Measurements from ENCODE around the gene GPR152.

DNA sequence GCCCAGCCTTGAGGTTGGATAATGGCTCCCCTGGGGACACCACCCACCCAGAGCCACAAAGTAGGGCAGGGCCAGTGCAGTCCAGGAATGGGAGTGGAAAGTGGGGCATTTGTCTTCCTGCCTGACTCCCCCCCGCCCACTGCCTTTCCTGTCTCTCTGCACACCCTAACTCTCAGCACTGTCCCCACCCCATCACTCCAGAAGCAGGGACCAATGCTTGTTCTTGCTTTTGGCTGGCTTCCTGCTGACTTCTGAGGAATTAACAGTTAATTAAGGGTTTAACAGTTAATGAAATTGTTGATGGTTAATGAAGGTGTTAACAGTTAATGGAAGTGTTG lies 47.9 kb upstream of the GPR152 start:
- TF ChIP-seq, protein P1, sequence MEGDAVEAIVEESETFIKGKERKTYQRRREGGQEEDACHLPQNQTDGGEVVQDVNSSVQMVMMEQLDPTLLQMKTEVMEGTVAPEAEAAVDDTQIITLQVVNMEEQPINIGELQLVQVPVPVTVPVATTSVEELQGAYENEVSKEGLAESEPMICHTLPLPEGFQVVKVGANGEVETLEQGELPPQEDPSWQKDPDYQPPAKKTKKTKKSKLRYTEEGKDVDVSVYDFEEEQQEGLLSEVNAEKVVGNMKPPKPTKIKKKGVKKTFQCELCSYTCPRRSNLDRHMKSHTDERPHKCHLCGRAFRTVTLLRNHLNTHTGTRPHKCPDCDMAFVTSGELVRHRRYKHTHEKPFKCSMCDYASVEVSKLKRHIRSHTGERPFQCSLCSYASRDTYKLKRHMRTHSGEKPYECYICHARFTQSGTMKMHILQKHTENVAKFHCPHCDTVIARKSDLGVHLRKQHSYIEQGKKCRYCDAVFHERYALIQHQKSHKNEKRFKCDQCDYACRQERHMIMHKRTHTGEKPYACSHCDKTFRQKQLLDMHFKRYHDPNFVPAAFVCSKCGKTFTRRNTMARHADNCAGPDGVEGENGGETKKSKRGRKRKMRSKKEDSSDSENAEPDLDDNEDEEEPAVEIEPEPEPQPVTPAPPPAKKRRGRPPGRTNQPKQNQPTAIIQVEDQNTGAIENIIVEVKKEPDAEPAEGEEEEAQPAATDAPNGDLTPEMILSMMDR (IDR thresholded peaks at IDR 0.05): no peak
- TF ChIP-seq POLR2A (IDR thresholded peaks at IDR 0.05) (no peak), POLR2AphosphoS5 (IDR thresholded peaks at IDR 0.05) (no peak), EP300 (IDR thresholded peaks at IDR 0.05) (no peak)
